ENCODE results near the gene TMPRSS11D. TPM values are rescaled to one million over a fixed set of nuclear protein-coding genes. Genes with fewer than 3 reads are reported as not detected.

The TMPRSS11D gene
- total and polyA plus RNA-seq, 2 of the 8 experiments (the other 6 are each of a cell fraction or from before 2014, with no cell fraction given): not detected

GRCh38 chr4:67861513-67861912 lies 22.3 kb downstream of the TMPRSS11D start:
- ChIA-PET CTCF (ENCODE audit: partially characterized antibody) (interaction anchor here (1.5 kb wide), 1 partner anchor 50 kb away, joined by 7 read pairs; no protein-coding TSS in a partner anchor), POLR2A (ENCODE audit: partially characterized antibody) (no interaction called here)
- Histone ChIP-seq H3K4me1 (replicated peaks in 1 of 4; ENCODE audit: control insufficient read depth in 3 of 4, insufficient read depth in 4 of 4, low read length in 3 of 4) (no peaks in the 10 kb centered on the region; a peak in 1 of 7 replicates), H2BK15ac (ENCODE audit: low read length) (no peak overlapping the region), H3K23ac (ENCODE audit: insufficient read length) (no peak overlapping the region), H4K8ac (ENCODE audit: extremely low read depth, insufficient read depth, low read length) (no peak overlapping the region), H3K56ac (replicated peaks; ENCODE audit: insufficient read length, low read depth, low read length) (no peak overlapping the region), H3K36me3 (ENCODE audit: control insufficient read depth in 2 of 4, insufficient read depth in 4 of 4, low read length in 3 of 4) (no peaks in the 10 kb centered on the region), H2BK12ac (ENCODE audit: low read depth, low read length) (no peak overlapping the region), H3K4ac (replicated peaks; ENCODE audit: insufficient read length, low read depth, low read length) (no peak overlapping the region), H3K27ac (ENCODE audit: low read depth, low read length) (no peak overlapping the region), H2AK5ac (ENCODE audit: low read depth, low read length) (no peak overlapping the region), H2BK20ac (ENCODE audit: low read length) (no peak overlapping the region), H3K4me2 (ENCODE audit: insufficient read depth in 1 of 2, low read depth in 2 of 2, low read length in 2 of 2) (no peak overlapping the region), H2BK5ac (ENCODE audit: low read depth, low read length) (no peak overlapping the region), H3K9ac (replicated peaks in 1 of 4; ENCODE audit: extremely low read depth in 1 of 4, low read depth in 3 of 4, low read length in 3 of 4) (no peak overlapping the region), H4K5ac (ENCODE audit: insufficient read length, low read depth, low read length) (no peak overlapping the region), H4K20me1 (replicated peaks in 1 of 2; ENCODE audit: control insufficient read depth in 1 of 2, insufficient read depth in 2 of 2, low read length in 2 of 2) (no peaks in the 10 kb centered on the region), H3K79me1 (ENCODE audit: low read depth, low read length) (no peaks in the 10 kb centered on the region), H3K9me3 (ENCODE audit: insufficient read depth in 2 of 2, low read depth in 1 of 2, low read length in 1 of 2) (no peaks in the 10 kb centered on the region), H4K91ac (replicated peaks; ENCODE audit: insufficient read length, low read length) (no peak overlapping the region), H2AFZ (ENCODE audit: low read length) (no peak overlapping the region), H2BK120ac (replicated peaks; ENCODE audit: low read depth, low read length) (no peak overlapping the region), H3K4me3 (ENCODE audit: extremely low read depth in 1 of 4, insufficient read depth in 2 of 4, low read depth in 3 of 4, low read length in 4 of 4) (no peak overlapping the region), H3K79me2 (ENCODE audit: control insufficient read depth in 1 of 2, insufficient read depth in 2 of 2, low read length in 2 of 2) (no peaks in the 10 kb centered on the region), H3K27me3 (replicated peaks in 1 of 4; ENCODE audit: control insufficient read depth in 3 of 4, extremely low read depth in 1 of 4, insufficient read depth in 3 of 4, low read length in 3 of 4) (no peaks in the 10 kb centered on the region), H3K14ac (ENCODE audit: insufficient read length) (no peak overlapping the region), H3K23me2 (ENCODE audit: low read depth, low read length) (no peaks in the 10 kb centered on the region), H3K18ac (ENCODE audit: extremely low read depth, low read length) (no peak overlapping the region)
- 89% methylated on average over 6 of the region's 6 CpGs; no CpG with 5 or more reads in 1 of the 2 experiments for WGBS, 2 experiments (ENCODE audit: extremely low coverage in 1 of 2, insufficient coverage in 1 of 2, insufficient read length in 1 of 2, insufficient replicate concordance in 2 of 2, low coverage in 1 of 2, low lambda C conversion rate in 2 of 2, missing lambda C conversion rate in 1 of 2)
- no peak for DNase-seq (ENCODE audit: low read depth in 1 of 2, low spot score in 2 of 2)
- no peak for FAIRE-seq
- TF ChIP-seq JUND (IDR thresholded peaks at IDR 0.05; ENCODE audit: low read length): no peak
- TF ChIP-seq JUN (IDR thresholded peaks at IDR 0.05; ENCODE audit: low read depth, low read length): no peak
- no peak for TF ChIP-seq POU5F1 (IDR thresholded peaks at IDR 0.05; ENCODE audit: low read depth, low read length)
- TF ChIP-seq, protein P1, sequence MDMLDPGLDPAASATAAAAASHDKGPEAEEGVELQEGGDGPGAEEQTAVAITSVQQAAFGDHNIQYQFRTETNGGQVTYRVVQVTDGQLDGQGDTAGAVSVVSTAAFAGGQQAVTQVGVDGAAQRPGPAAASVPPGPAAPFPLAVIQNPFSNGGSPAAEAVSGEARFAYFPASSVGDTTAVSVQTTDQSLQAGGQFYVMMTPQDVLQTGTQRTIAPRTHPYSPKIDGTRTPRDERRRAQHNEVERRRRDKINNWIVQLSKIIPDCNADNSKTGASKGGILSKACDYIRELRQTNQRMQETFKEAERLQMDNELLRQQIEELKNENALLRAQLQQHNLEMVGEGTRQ (IDR thresholded peaks at IDR 0.05; ENCODE audit: low read length): no peak
- no peak for TF ChIP-seq RNF2 (IDR thresholded peaks at IDR 0.05; ENCODE audit: borderline replicate concordance, low read depth, low read length, missing control alignments, poor library complexity, severe bottlenecking)
- TF ChIP-seq KDM4A (IDR thresholded peaks at IDR 0.05; ENCODE audit: low read depth, low read length, severe bottlenecking): no peak
- TF ChIP-seq PHF8 (conservative IDR thresholded peaks at IDR 0.05; ENCODE audit: low read depth, low read length): no peak
- no peak for TF ChIP-seq CEBPB (IDR thresholded peaks at IDR 0.05; ENCODE audit: low read depth, low read length)
- no peak for TF ChIP-seq RXRA (IDR thresholded peaks at IDR 0.05; ENCODE audit: insufficient read depth, low read depth, low read length)
- no peak for TF ChIP-seq CHD1 (IDR thresholded peaks at IDR 0.05; ENCODE audit: low read depth, low read length)
- no peak for TF ChIP-seq SIN3A (conservative IDR thresholded peaks at IDR 0.05 in 1 of 2, IDR thresholded peaks at IDR 0.05 in 1 of 2; ENCODE audit: low read depth in 1 of 2, low read length in 2 of 2)
- TF ChIP-seq CHD2 (IDR thresholded peaks at IDR 0.05; ENCODE audit: low read length): no peak
- no peak for TF ChIP-seq SP2 (IDR thresholded peaks at IDR 0.05; ENCODE audit: low read length)
- TF ChIP-seq SIX5 (IDR thresholded peaks at IDR 0.05; ENCODE audit: low read depth, low read length): no peak
